ENCODE data around the gene SERP2.

GRCh38 chr13:44340508-44340907 lies 33.1 kb upstream of the SERP2 start:
- TF ChIP-seq CTCF (IDR thresholded peaks at IDR 0.05) (no peak), POLR2A (IDR thresholded peaks at IDR 0.05) (no peak)
